Right lobe of liver (tissue), 6 donors: ENCODE results near the gene TASOR2. TPM values are rescaled to one million over a fixed set of nuclear protein-coding genes. Genes with fewer than 3 reads are reported as not detected.
A peak's percentile ranks its signal among the peaks of the same experiment; 100 is the strongest.

Experiments
- ATAC-seq, 4 donors: fragments of 200-7000 bp; cut with Tn5 transposase; one replicate each; pipeline ENCODE4 v1.9.1; 2020; ENCODE audit warnings: mild to moderate bottlenecking in 4 of 4, moderate library complexity in 4 of 4
- DNase-seq, 3 donors: peaks; one replicate each; pipeline ENCODE4 v3.0.0-alpha.2; 2020
- H3K27ac ChIP-seq, 3 donors: fragments of 200-600 bp; one replicate each; pipeline ENCODE4 v1.8.0; 2022
- H3K27me3 ChIP-seq, 2 donors: fragments of 200-600 bp; one replicate each; pipeline ENCODE4 v1.8.0; 2022
- H3K36me3 ChIP-seq, 4 donors: fragments of 200-600 bp; sonication (generic) in 1 of 4; one replicate each; pipeline versions ENCODE4 v1.5.1 to v1.8.0; 2017 to 2022; ENCODE audit warnings: control low read depth in 1 of 4
- H3K4me1 ChIP-seq, 4 donors: fragments of 200-600 bp; sonication (generic) in 1 of 4; one replicate each; pipeline versions ENCODE4 v1.5.1 to v1.8.0; 2017 to 2022; ENCODE audit warnings: control low read depth in 1 of 4
- H3K4me3 ChIP-seq, 3 donors: fragments of 200-600 bp; one replicate each; pipeline ENCODE4 v1.8.0; 2022
- H3K9me3 ChIP-seq, 4 donors: fragments of 200-600 bp; sonication (generic) in 1 of 4; one replicate each; pipeline versions ENCODE4 v1.5.1 to v1.8.0; 2017 to 2022; ENCODE audit warnings: control low read depth in 1 of 4
- CTCF ChIP-seq, 4 donors: fragments of 200-600 bp in 3 of 4; fragments of 450-650 bp in 1 of 4; IDR thresholded peaks; one replicate each; pipeline versions ENCODE4 v1.5.1 to v1.8.0; 2016 to 2022; ENCODE audit warnings: antibody characterized with exemption in 4 of 4, mild to moderate bottlenecking in 2 of 4
- POLR2A ChIP-seq: fragments of 450-650 bp; IDR thresholded peaks from one replicate; pipeline ENCODE4 v1.6.1; 2017; ENCODE audit warnings: antibody characterized with exemption, mild to moderate bottlenecking
- WGBS: methylation state at CpG from one replicate; pipeline ENCODE4 v1.1.6; 2018; ENCODE audit warnings: low coverage, low lambda C conversion rate; ENCODE audit not compliant: insufficient coverage; ENCODE audit errors: missing lambda C conversion rate; 5-methylcytosine and 5-hydroxymethylcytosine counted together
- intact Hi-C, 2 donors: fragments of 100-400 bp; cut with DNase I; formaldehyde crosslinking; loops; one replicate each; pipeline versions ENCODE4 v1.11.2 to v1.14.1; 2022
- total RNA-seq, 6 experiments: library from RNA; depleted of rRNA in 2 of 6; stranded (reverse); fragments of >200 nt in 2 of 6; fragmentation: NEBNext Ultra II Directional in 3 of 6; extraction: Animal tissue kit (Norgen Biotek cat#: 25700) in 3 of 6; gene quantifications; one replicate each; pipeline versions ENCODE4 v1.1.0 to v1.2.4, GENCODE V29; 2016 to 2023
- donor health status: DM: no; HTN: yes; CAD: no.
- donor health status: DM: no; HTN: no; CAD: no.
- donor health status: DM: no; HTN: no; CAD: no.
- donor health status: DM: no; HTN: yes; CAD: no.
- donor health status: DM: no; HTN: yes; CAD: no.

TASOR2 gene
- total RNA-seq, 6 experiments from 2014 or later: 19.7 to 53.4 (median 29.6) TPM

- ATAC-seq (peak; percentile 54 to 56 (median 56)), DNase-seq (peak; percentile 66 to 75 (median 72))
- Histone ChIP-seq H3K36me3 (no peaks in the 10 kb centered on the region), H3K4me3 (peak overlapping the region; percentile 90 to 96 (median 96)), H3K27me3 (no peaks in the 10 kb centered on the region), H3K4me1 (peaks cover 0 to 11% (median 2%) of the 10 kb centered on the region in 4 donors), H3K27ac (peak overlapping the region; percentile 73 to 88 (median 79)), H3K9me3 (no peaks in the 10 kb centered on the region)
- intact Hi-C loops: no loop called here
- TF ChIP-seq CTCF (IDR thresholded peaks at IDR 0.05) (peak in 3 of 4 donors; percentile 45 to 57 (median 51)), POLR2A (no peak)
- under 1% methylated on average over 37 of the region's 77 CpGs for WGBS
These were observed 529 bp downstream of the TASOR2 start for GRCh38 chr10:5684971-5685763.

DNA sequence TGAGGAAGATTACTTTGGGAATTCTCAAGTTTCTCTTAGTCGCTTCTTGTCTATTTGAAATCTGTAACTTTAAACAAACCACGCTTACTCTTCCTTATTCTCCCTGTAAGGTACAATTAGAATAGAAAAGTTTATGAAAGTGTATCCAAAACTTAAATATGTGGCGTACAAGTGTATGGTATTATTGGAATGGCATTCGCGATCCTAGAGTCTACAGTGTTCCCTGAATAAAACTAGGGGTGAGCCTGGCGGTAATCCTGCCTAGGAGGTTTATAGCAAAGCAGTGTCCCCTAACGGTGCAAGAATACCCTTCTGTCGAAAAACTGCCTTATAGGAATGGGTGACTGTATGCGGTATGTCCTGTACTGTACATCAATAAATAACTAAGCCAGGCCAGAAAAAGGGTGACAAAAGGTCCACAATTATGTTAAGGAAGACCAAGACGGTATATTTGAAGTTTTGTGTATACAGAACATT lies 1.2 kb downstream of the TASOR2 start:
- Histone ChIP-seq H3K27ac (peak overlapping the region; percentile 73 to 88 (median 79)), H3K36me3 (no peaks in the 10 kb centered on the region)
- intact Hi-C loops: no loop called here

GRCh38 chr10:5688587-5688986 lies 3.9 kb downstream of the TASOR2 start:
- Histone ChIP-seq H3K4me3 (no peak overlapping the region), H3K4me1 (peaks cover 0 to 23% (median 4%) of the 10 kb centered on the region in 4 donors), H3K27ac (no peak overlapping the region), H3K36me3 (no peaks in the 10 kb centered on the region), H3K9me3 (no peaks in the 10 kb centered on the region), H3K27me3 (no peaks in the 10 kb centered on the region)
- TF ChIP-seq CTCF (IDR thresholded peaks at IDR 0.05) (no peak), POLR2A (no peak)
- ATAC-seq: no peak
- WGBS: 83% methylated on average over 3 of the region's 3 CpGs
- intact Hi-C loops: no loop called here
- DNase-seq: no peak

More for the DNA sequence above, 1.2 kb downstream of the TASOR2 start:
- Histone ChIP-seq H3K4me1 (peaks cover 0 to 11% (median 2%) of the 10 kb centered on the region in 4 donors), H3K27me3 (no peaks in the 10 kb centered on the region), H3K9me3 (no peaks in the 10 kb centered on the region), H3K4me3 (peak overlapping the region; percentile 90 to 96 (median 96))
- DNase-seq (no peak), ATAC-seq (no peak)
- TF ChIP-seq POLR2A (no peak), CTCF (IDR thresholded peaks at IDR 0.05) (no peak)
- WGBS: 0% methylated on average over 10 of the region's 10 CpGs

GRCh38 chr10:5691786-5692185 lies 7.1 kb downstream of the TASOR2 start:
- H3K36me3 ChIP-seq: no peaks in the 10 kb centered on the region
- TF ChIP-seq POLR2A (no peak), CTCF (IDR thresholded peaks at IDR 0.05) (no peak)
- H3K9me3 ChIP-seq: no peaks in the 10 kb centered on the region
- no peaks in the 10 kb centered on the region for H3K27me3 ChIP-seq
- intact Hi-C loops: loop anchor here in 1 of 2 donors (10.0 kb wide), 1 partner anchor 183 kb away; no protein-coding TSS in a partner anchor
- no peak overlapping the region for H3K4me3 ChIP-seq
- H3K4me1 ChIP-seq: peaks cover 0 to 23% (median 2%) of the 10 kb centered on the region in 4 donors
- WGBS: 93% methylated on average over 8 of the region's 8 CpGs
- ATAC-seq (no peak), DNase-seq (no peak)
- H3K27ac ChIP-seq: no peak overlapping the region
